ENCODE results near the gene RCBTB2.

DNA sequence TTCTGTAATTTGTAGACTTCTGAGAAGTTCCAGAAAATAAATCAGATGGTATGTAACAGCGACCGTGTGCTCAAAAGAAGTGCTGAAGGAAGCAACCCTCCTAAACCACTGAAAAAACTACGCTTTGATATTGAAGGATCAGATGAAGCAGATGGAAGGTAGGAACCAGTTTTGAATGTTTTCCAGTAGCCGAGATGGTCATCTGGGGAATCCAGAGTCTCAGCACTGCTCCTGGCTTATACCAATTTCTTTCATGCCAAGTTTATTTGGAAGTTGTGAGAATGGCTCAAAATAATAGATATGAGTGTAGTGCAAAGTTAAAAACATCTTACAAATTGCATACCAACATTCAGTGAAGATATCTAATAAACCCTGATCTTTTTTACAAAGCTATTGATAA is 56.2 kb downstream of the RCBTB2 start:
- TF ChIP-seq, protein P1, sequence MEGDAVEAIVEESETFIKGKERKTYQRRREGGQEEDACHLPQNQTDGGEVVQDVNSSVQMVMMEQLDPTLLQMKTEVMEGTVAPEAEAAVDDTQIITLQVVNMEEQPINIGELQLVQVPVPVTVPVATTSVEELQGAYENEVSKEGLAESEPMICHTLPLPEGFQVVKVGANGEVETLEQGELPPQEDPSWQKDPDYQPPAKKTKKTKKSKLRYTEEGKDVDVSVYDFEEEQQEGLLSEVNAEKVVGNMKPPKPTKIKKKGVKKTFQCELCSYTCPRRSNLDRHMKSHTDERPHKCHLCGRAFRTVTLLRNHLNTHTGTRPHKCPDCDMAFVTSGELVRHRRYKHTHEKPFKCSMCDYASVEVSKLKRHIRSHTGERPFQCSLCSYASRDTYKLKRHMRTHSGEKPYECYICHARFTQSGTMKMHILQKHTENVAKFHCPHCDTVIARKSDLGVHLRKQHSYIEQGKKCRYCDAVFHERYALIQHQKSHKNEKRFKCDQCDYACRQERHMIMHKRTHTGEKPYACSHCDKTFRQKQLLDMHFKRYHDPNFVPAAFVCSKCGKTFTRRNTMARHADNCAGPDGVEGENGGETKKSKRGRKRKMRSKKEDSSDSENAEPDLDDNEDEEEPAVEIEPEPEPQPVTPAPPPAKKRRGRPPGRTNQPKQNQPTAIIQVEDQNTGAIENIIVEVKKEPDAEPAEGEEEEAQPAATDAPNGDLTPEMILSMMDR (IDR thresholded peaks at IDR 0.05) = no peak
- no peak for TF ChIP-seq POLR2A (IDR thresholded peaks at IDR 0.05)

All from testis (tissue), 2 donors.